ENCODE results near the gene ZDHHC13.

The ZDHHC13 gene

GRCh38 chr11:19091366-19091765 lies 25.6 kb upstream of the ZDHHC13 start:
- Mint-ChIP-seq H3K4me3 (no peak overlapping the region), H3K27ac (no peak overlapping the region), H3K36me3 (no peaks in the 10 kb centered on the region), H3K4me1 (no peaks in the 10 kb centered on the region), H3K9me3 (peaks cover 5% of the 10 kb centered on the region), H3K27me3 (peaks cover 39% of the 10 kb centered on the region)
- ATAC-seq: no peak

GRCh38 chr11:19092342-19092741 lies 24.6 kb upstream of the ZDHHC13 start:
- no peak overlapping the region for H3K27ac Mint-ChIP-seq
- H3K4me3 Mint-ChIP-seq: no peak overlapping the region
- H3K4me1 Mint-ChIP-seq: no peaks in the 10 kb centered on the region
- no peaks in the 10 kb centered on the region for H3K9me3 Mint-ChIP-seq
- H3K36me3 Mint-ChIP-seq: no peaks in the 10 kb centered on the region
- H3K27me3 Mint-ChIP-seq: peaks cover 36% of the 10 kb centered on the region
- no peak for ATAC-seq

DNA sequence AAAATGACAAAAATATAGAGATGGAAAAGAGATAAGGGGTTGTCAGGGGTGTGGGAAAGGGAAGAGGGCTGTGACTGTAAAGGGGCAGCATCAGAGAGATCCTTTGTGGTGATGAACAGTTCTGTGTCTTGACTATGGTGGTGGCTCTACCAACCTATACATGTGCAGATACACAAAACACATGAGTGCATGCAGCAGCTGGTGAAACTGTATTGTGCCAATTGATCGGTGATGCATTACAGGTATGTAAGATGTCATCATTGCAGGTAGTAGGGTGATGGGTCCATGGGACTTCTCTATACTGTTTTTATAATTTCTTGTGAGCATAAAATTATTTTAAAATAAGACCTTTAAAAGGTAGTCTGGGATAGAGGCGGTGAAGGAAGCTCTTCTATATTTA lies 24.1 kb upstream of the ZDHHC13 start:
- peaks cover 41% of the 10 kb centered on the region for H3K27me3 Mint-ChIP-seq
- H3K4me1 Mint-ChIP-seq: no peaks in the 10 kb centered on the region
- no peak overlapping the region for H3K27ac Mint-ChIP-seq
- no peak overlapping the region for H3K4me3 Mint-ChIP-seq
- H3K9me3 Mint-ChIP-seq: no peaks in the 10 kb centered on the region
- ATAC-seq: peak; percentile 32
- no peaks in the 10 kb centered on the region for H3K36me3 Mint-ChIP-seq

DNA sequence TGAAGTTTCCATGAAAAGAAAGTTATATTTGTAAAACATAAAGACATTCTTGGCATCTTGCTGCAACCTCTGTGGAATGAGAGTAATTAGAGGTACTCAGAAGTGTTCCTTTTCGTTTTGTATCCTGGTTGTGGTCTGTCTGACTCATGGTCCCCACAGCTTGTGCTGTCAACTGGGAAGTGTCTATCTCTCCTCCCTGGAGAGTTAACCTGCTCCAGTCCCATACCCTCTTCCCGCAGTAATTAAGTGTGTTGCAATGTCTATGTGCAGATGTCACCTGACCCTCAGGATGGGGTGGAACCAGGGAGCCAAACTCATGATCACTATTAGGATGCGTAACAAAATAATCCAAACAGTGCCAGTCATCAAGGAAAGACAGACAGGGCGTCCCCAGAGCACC lies 23.0 kb upstream of the ZDHHC13 start:
- Mint-ChIP-seq H3K4me1 (no peaks in the 10 kb centered on the region), H3K9me3 (no peaks in the 10 kb centered on the region), H3K27me3 (peaks cover 41% of the 10 kb centered on the region), H3K4me3 (no peak overlapping the region), H3K27ac (no peak overlapping the region), H3K36me3 (no peaks in the 10 kb centered on the region)
- ATAC-seq: no peak

- no peak overlapping the region for H3K4me3 Mint-ChIP-seq
- H3K36me3 Mint-ChIP-seq: no peaks in the 10 kb centered on the region
- ATAC-seq: no peak
- no peaks in the 10 kb centered on the region for H3K4me1 Mint-ChIP-seq
- peaks cover 38% of the 10 kb centered on the region for H3K27me3 Mint-ChIP-seq
- H3K27ac Mint-ChIP-seq: no peak overlapping the region
- no peaks in the 10 kb centered on the region for H3K9me3 Mint-ChIP-seq
These were observed 22.1 kb upstream of the ZDHHC13 start for GRCh38 chr11:19094859-19095258.

- Mint-ChIP-seq H3K27ac (no peak overlapping the region), H3K9me3 (peaks cover 7% of the 10 kb centered on the region), H3K36me3 (no peaks in the 10 kb centered on the region), H3K4me3 (no peak overlapping the region), H3K27me3 (peaks cover 36% of the 10 kb centered on the region), H3K4me1 (no peaks in the 10 kb centered on the region)
- no peak for ATAC-seq
These were observed 17.9 kb upstream of the ZDHHC13 start for GRCh38 chr11:19099093-19099492.

DNA sequence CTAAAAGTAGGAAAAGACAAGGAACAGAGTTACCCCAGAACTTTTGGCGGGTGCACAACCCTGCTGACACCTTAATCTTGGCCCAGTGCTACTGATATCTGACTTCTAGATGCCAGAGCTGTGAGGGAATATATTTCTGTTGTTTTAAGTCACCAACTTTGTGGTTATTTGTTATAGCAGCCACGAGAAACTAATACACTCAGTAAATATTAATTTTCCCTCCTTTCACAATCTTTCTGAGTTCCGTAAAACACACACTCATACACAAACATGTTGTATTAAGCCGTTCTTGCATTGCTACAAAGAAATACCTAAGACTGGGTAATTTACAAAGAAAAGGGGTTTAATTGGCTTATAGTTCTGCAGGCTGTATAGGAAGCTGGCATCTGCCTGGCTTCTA lies 16.1 kb upstream of the ZDHHC13 start:
- Mint-ChIP-seq H3K27me3 (peaks cover 36% of the 10 kb centered on the region), H3K4me3 (no peak overlapping the region), H3K27ac (no peak overlapping the region), H3K36me3 (no peaks in the 10 kb centered on the region), H3K4me1 (no peaks in the 10 kb centered on the region), H3K9me3 (peaks cover 7% of the 10 kb centered on the region)
- no peak for ATAC-seq

DNA sequence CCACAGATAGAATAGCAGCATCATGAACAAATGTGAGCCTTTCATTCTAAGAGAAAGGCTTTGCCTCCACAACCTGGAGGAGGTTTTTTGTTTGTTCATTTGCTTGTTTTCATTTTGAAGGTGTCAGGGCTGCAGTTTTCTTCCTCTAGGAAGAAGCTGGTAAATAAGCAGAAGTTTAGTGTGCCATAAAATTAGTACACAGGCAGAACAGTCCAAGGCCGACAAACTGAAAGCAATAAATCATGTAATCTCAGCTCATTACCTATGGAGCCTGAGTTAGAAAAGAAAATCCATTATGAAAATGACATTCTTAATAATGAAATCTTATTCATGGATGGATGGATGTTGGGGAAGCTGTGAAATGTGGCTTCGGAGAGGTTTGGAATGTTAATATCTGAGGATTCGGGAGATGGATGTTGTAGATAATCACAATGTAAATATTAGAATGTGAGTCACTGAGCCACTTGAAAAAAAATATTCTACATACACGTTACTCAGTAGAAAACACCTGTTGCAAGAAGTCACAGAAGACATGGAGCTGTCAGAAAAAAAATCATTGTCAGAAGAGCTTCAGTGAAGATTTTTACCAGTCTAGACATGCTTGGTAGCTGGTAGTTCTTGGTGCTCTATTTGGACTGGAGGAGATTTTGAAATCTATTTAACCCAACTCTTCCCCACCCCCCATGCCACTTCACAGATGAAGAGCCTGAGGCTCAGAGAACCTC lies 15.0 kb upstream of the ZDHHC13 start:
- Mint-ChIP-seq H3K36me3 (no peaks in the 10 kb centered on the region), H3K27me3 (peaks cover 38% of the 10 kb centered on the region), H3K9me3 (peaks cover 7% of the 10 kb centered on the region), H3K4me1 (no peaks in the 10 kb centered on the region), H3K27ac (no peak overlapping the region), H3K4me3 (no peak overlapping the region)
- ATAC-seq: no peak

- Mint-ChIP-seq H3K27ac (no peak overlapping the region), H3K27me3 (peaks cover 38% of the 10 kb centered on the region), H3K4me3 (no peak overlapping the region), H3K9me3 (peaks cover 7% of the 10 kb centered on the region), H3K36me3 (no peaks in the 10 kb centered on the region), H3K4me1 (no peaks in the 10 kb centered on the region)
- ATAC-seq: no peak
These were observed 14.5 kb upstream of the ZDHHC13 start for GRCh38 chr11:19102521-19102900.

GRCh38 chr11:19105011-19105410 lies 12.0 kb upstream of the ZDHHC13 start:
- H3K9me3 Mint-ChIP-seq: peaks cover 7% of the 10 kb centered on the region
- no peak overlapping the region for H3K4me3 Mint-ChIP-seq
- ATAC-seq: no peak
- no peak overlapping the region for H3K27ac Mint-ChIP-seq
- peaks cover 43% of the 10 kb centered on the region for H3K27me3 Mint-ChIP-seq
- H3K4me1 Mint-ChIP-seq: no peaks in the 10 kb centered on the region
- H3K36me3 Mint-ChIP-seq: no peaks in the 10 kb centered on the region

DNA sequence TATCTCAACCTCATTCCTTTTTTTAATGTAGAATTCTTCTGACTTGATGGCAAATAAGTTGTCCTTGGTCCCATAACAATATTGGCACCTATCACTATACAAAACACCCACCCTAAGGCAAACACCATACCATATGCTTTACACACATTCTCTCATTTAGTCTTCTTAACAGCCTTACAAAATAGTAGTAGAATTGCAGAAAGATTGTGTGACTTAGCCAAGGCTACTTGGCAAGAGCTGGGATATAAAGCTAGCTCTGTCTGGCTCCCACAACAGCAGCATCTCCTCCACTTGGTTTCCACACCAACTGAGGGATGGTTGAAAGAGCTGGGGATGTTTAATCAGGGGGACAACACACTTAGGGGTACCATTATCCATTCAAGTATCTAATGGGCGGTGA lies 9.8 kb upstream of the ZDHHC13 start:
- Mint-ChIP-seq H3K4me3 (no peak overlapping the region), H3K36me3 (no peaks in the 10 kb centered on the region), H3K27ac (no peak overlapping the region), H3K27me3 (peaks cover 29% of the 10 kb centered on the region), H3K9me3 (no peaks in the 10 kb centered on the region), H3K4me1 (no peaks in the 10 kb centered on the region)
- no peak for ATAC-seq

- Mint-ChIP-seq H3K27me3 (peaks cover 29% of the 10 kb centered on the region), H3K4me3 (no peak overlapping the region), H3K9me3 (peaks cover 4% of the 10 kb centered on the region), H3K36me3 (no peaks in the 10 kb centered on the region), H3K27ac (no peak overlapping the region), H3K4me1 (no peaks in the 10 kb centered on the region)
- ATAC-seq: no peak
These were observed 6.7 kb upstream of the ZDHHC13 start for GRCh38 chr11:19110295-19110694.

DNA sequence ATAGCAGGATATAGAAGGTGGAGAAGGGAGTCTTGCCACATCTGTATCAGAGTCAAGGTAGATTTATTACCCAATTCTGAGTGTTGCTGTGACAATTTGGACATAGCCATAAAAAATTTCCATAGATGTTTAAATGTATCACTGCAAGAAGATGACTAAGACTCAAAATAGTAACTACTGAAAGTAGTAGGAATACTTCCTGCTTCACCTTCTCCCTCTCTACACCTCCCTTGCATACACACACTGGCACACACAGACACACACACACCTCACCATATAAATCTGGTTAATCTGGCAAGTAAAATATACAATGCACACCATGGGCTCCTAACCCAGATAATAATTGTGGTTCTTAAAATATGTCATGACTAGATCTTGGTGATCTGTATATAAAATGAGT lies 5.2 kb upstream of the ZDHHC13 start:
- H3K9me3 Mint-ChIP-seq: peaks cover 4% of the 10 kb centered on the region
- H3K36me3 Mint-ChIP-seq: no peaks in the 10 kb centered on the region
- H3K4me3 Mint-ChIP-seq: no peak overlapping the region
- no peak overlapping the region for H3K27ac Mint-ChIP-seq
- peaks cover 25% of the 10 kb centered on the region for H3K27me3 Mint-ChIP-seq
- H3K4me1 Mint-ChIP-seq: peaks cover 6% of the 10 kb centered on the region
- ATAC-seq: no peak

GRCh38 chr11:19116276-19116970 lies 545 bp upstream of the ZDHHC13 start:
- peaks cover 47% of the 10 kb centered on the region for H3K4me1 Mint-ChIP-seq

DNA sequence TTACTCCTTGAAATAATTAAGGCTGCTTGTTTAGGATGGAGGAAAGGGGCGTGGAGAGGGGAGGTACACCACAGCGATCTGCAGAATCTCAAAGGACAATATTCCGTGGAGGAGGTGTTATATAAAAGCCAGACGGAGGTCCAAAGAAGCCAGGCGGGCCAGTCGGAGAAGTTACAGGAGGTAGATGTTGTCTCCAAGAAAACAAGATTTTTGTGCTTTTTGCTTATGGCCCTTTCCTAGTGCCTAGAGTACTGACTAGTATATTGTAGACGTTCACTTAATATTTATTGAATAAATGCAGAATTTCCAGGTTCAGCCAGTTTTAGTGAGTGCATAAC lies 761 bp downstream of the ZDHHC13 start:
- H3K4me3 Mint-ChIP-seq: peak overlapping the region; percentile 82
- no peaks in the 10 kb centered on the region for H3K27me3 Mint-ChIP-seq
- H3K9me3 Mint-ChIP-seq: peaks cover 4% of the 10 kb centered on the region
- no peak for ATAC-seq
- H3K27ac Mint-ChIP-seq: peak overlapping the region; percentile 82
- peaks cover 54% of the 10 kb centered on the region for H3K4me1 Mint-ChIP-seq
- H3K36me3 Mint-ChIP-seq: peaks cover 11% of the 10 kb centered on the region

More at GRCh38 chr11:19116276-19116970, 545 bp upstream of the ZDHHC13 start:
- Mint-ChIP-seq H3K36me3 (peaks cover 11% of the 10 kb centered on the region), H3K27me3 (no peaks in the 10 kb centered on the region), H3K27ac (peak overlapping the region; percentile 82), H3K4me3 (peak overlapping the region; percentile 82), H3K9me3 (peaks cover 4% of the 10 kb centered on the region)
- peak; percentile 69 for ATAC-seq

- Mint-ChIP-seq H3K4me1 (peaks cover 57% of the 10 kb centered on the region), H3K27ac (no peak overlapping the region), H3K4me3 (no peak overlapping the region), H3K27me3 (no peaks in the 10 kb centered on the region), H3K9me3 (no peaks in the 10 kb centered on the region), H3K36me3 (peaks cover 44% of the 10 kb centered on the region)
- no peak for ATAC-seq
These were observed 4.7 kb downstream of the ZDHHC13 start for GRCh38 chr11:19121646-19122045.
